ENCODE data around the gene ZNF831. TPM values are rescaled to one million over a fixed set of nuclear protein-coding genes. Genes with fewer than 3 reads are reported as not detected.

The ZNF831 gene
- total RNA-seq, 4 donors from 2014 or later: 0.16 to 1.0 (median 0.34) TPM; not detected in 1

- no peak for TF ChIP-seq EP300 (IDR thresholded peaks at IDR 0.05)
- no peak for TF ChIP-seq CTCF (IDR thresholded peaks at IDR 0.05)
- TF ChIP-seq POLR2AphosphoS5 (IDR thresholded peaks at IDR 0.05): no peak
- TF ChIP-seq POLR2A (IDR thresholded peaks at IDR 0.05): no peak
- no peak for DNase-seq (ENCODE audit: low spot score in 2 of 2)
- H3K27ac ChIP-seq: no peak overlapping the region
- no peaks in the 10 kb centered on the region for H3K4me1 ChIP-seq
- peaks cover 29% of the 10 kb centered on the region for H3K27me3 ChIP-seq
- no peaks in the 10 kb centered on the region for H3K9me3 ChIP-seq
- 71% methylated on average over 10 of the region's 10 CpGs for WGBS
- H3K4me3 ChIP-seq: no peak overlapping the region
- no peaks in the 10 kb centered on the region for H3K36me3 ChIP-seq
These were observed 40.7 kb downstream of the ZNF831 start for GRCh38 chr20:59204165-59204894.

GRCh38 chr20:59205044-59205443 is 41.4 kb downstream of the ZNF831 start:
- H3K27ac ChIP-seq: no peak overlapping the region
- no peak for DNase-seq (ENCODE audit: low spot score in 2 of 2)
- WGBS: 81% methylated on average over 6 of the region's 6 CpGs
- peaks cover 29% of the 10 kb centered on the region for H3K27me3 ChIP-seq
- no peak overlapping the region for H3K4me3 ChIP-seq
- H3K4me1 ChIP-seq: no peaks in the 10 kb centered on the region
- H3K9me3 ChIP-seq: no peaks in the 10 kb centered on the region
- TF ChIP-seq POLR2A (IDR thresholded peaks at IDR 0.05) (no peak), EP300 (IDR thresholded peaks at IDR 0.05) (no peak), CTCF (IDR thresholded peaks at IDR 0.05) (no peak), POLR2AphosphoS5 (IDR thresholded peaks at IDR 0.05) (no peak)
- no peaks in the 10 kb centered on the region for H3K36me3 ChIP-seq

- Histone ChIP-seq H3K27ac (no peak overlapping the region), H3K36me3 (no peaks in the 10 kb centered on the region), H3K4me3 (no peak overlapping the region), H3K27me3 (peaks cover 29% of the 10 kb centered on the region), H3K9me3 (no peaks in the 10 kb centered on the region), H3K4me1 (no peaks in the 10 kb centered on the region)
- WGBS: 89% methylated on average over 2 of the region's 2 CpGs
- no peak for TF ChIP-seq POLR2AphosphoS5 (IDR thresholded peaks at IDR 0.05)
- TF ChIP-seq CTCF (IDR thresholded peaks at IDR 0.05): no peak
- no peak for TF ChIP-seq EP300 (IDR thresholded peaks at IDR 0.05)
- TF ChIP-seq POLR2A (IDR thresholded peaks at IDR 0.05): no peak
- DNase-seq (ENCODE audit: low spot score in 2 of 2): no peak
These were observed 43.6 kb downstream of the ZNF831 start for GRCh38 chr20:59207235-59207634.

- TF ChIP-seq POLR2AphosphoS5 (IDR thresholded peaks at IDR 0.05): no peak
- TF ChIP-seq CTCF (IDR thresholded peaks at IDR 0.05): peak in 1 of 2 donors; percentile 34
- DNase-seq (ENCODE audit: low spot score in 2 of 2): peak in 1 of 2 donors; percentile 71
- Histone ChIP-seq H3K4me3 (no peak overlapping the region), H3K36me3 (no peaks in the 10 kb centered on the region), H3K27ac (no peak overlapping the region), H3K27me3 (peaks cover 29% of the 10 kb centered on the region), H3K9me3 (no peaks in the 10 kb centered on the region), H3K4me1 (no peaks in the 10 kb centered on the region)
- 94% methylated on average over 2 of the region's 2 CpGs for WGBS
These were observed 44.2 kb downstream of the ZNF831 start for GRCh38 chr20:59207742-59208357.

DNA sequence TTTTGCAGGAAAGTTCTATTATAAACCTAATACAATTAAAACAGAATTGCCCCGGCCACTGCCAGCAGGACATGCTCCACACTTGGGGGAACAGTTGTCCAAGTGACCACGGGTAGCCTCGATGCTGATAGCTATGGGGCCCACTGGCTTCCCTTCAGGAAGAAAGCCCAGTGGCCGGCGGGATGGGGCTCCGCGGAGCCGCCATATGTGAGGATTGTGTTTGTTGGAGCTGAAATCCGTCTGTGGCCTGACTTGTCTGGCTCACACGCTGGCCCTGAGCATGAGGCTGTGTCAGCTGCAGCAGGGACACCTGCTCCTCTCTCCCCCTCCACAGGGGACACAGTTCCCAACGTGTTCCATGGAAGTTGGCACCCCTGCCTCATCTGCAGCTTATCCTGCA is 46.6 kb downstream of the ZNF831 start:
- DNase-seq (ENCODE audit: low spot score in 2 of 2): no peak
- no peak for TF ChIP-seq POLR2AphosphoS5 (IDR thresholded peaks at IDR 0.05)
- TF ChIP-seq POLR2A (IDR thresholded peaks at IDR 0.05): no peak
- no peak for TF ChIP-seq CTCF (IDR thresholded peaks at IDR 0.05)
- TF ChIP-seq EP300 (IDR thresholded peaks at IDR 0.05): no peak
- Histone ChIP-seq H3K36me3 (no peaks in the 10 kb centered on the region), H3K4me1 (no peaks in the 10 kb centered on the region), H3K4me3 (no peak overlapping the region), H3K27me3 (peaks cover 12% of the 10 kb centered on the region), H3K9me3 (no peaks in the 10 kb centered on the region), H3K27ac (no peak overlapping the region)
- 80% methylated on average over 11 of the region's 11 CpGs for WGBS

Measured in suprapubic skin (tissue), 4 donors.